PC-9 (cell line): Measurements from ENCODE around the gene C21orf91. TPM values are rescaled to one million over a fixed set of nuclear protein-coding genes. Genes with fewer than 3 reads are reported as not detected.

ENCODE experiments used
- Bru-seq: library from RNA; stranded (reverse); fragments of 400-500 nt; gene quantifications from one replicate; lab custom pipeline; 2021; lab: Mats Ljungman, UMichigan
- BruChase-seq, 2 experiments: library from RNA; stranded (reverse); fragments of 400-500 nt; gene quantifications; one replicate each; lab custom pipeline; 2021; lab: Mats Ljungman, UMichigan
- BruUV-seq: library from RNA; stranded (reverse); fragments of 400-500 nt; replicated peaks from 2 replicates; lab custom pipeline; 2021; lab: Mats Ljungman, UMichigan
- CTCF ChIA-PET: fragments of 300-600 bp; sonication (Branson Sonifier 250); formaldehyde crosslinking; loops from one replicate; lab custom pipeline; 2022; ENCODE audit warnings: antibody characterized with exemption; lab: Charles Lee
- POLR2A ChIA-PET: fragments of 300-600 bp; sonication (Branson Sonifier 250); formaldehyde crosslinking; loops from one replicate; lab custom pipeline; 2022; ENCODE audit warnings: antibody characterized with exemption; ENCODE audit not compliant: unreplicated experiment; lab: Charles Lee
- DNase-seq, 2 experiments: peaks; one replicate each; pipeline versions ENCODE4 v3.0.0 to v3.0.0-alpha.2; 2015 to 2022; ENCODE audit warnings: mixed read lengths in 1 of 2
- H2AFZ ChIP-seq: fragments of 200-600 bp; sonication (generic); 2 replicates; pipeline ENCODE4 v1.8.1; 2017; ENCODE audit warnings: antibody characterized with exemption
- H3F3A ChIP-seq: fragments of 200-600 bp; sonication (generic); 2 replicates; pipeline ENCODE4 v1.8.1; 2017; ENCODE audit warnings: antibody characterized with exemption, mild to moderate bottlenecking, low read depth; ENCODE audit not compliant: insufficient read depth
- H3K27ac ChIP-seq: fragments of 200-600 bp; sonication (generic); 2 replicates; pipeline ENCODE4 v1.6.1; 2016; ENCODE audit warnings: mixed run types
- H3K27me3 ChIP-seq: fragments of 200-600 bp; sonication (generic); 2 replicates; pipeline ENCODE4 v1.6.1; 2016; ENCODE audit warnings: low read depth, mixed run types; ENCODE audit not compliant: insufficient read depth
- H3K36me3 ChIP-seq: fragments of 200-600 bp; sonication (generic); 2 replicates; pipeline ENCODE4 v1.6.1; 2016; ENCODE audit warnings: low read depth, mixed run types
- H3K4me1 ChIP-seq: fragments of 200-600 bp; sonication (generic); replicated peaks from 2 replicates; pipeline ENCODE4 v1.6.1; 2016; ENCODE audit warnings: mixed run types; ENCODE audit not compliant: insufficient read depth
- H3K4me2 ChIP-seq: fragments of 200-600 bp; sonication (generic); 2 replicates; pipeline ENCODE4 v1.6.1; 2017; ENCODE audit warnings: mixed run types
- H3K4me3 ChIP-seq: fragments of 200-600 bp; sonication (generic); 2 replicates; pipeline ENCODE4 v1.6.1; 2016; ENCODE audit warnings: mixed run types
- H3K79me2 ChIP-seq: fragments of 200-600 bp; sonication (generic); 2 replicates; pipeline ENCODE4 v1.6.1; 2017; ENCODE audit warnings: low read depth, mixed run types
- H3K9me2 ChIP-seq: fragments of 200-600 bp; sonication (generic); 2 replicates; pipeline ENCODE4 v1.8.1; 2017; ENCODE audit warnings: mild to moderate bottlenecking; ENCODE audit not compliant: insufficient read depth
- H3K9me3 ChIP-seq: fragments of 200-600 bp; sonication (generic); 2 replicates; pipeline ENCODE4 v1.8.1; 2016; ENCODE audit warnings: low read depth; ENCODE audit not compliant: insufficient read depth
- H4K20me1 ChIP-seq: fragments of 200-600 bp; sonication (generic); 2 replicates; pipeline ENCODE4 v1.8.1; 2017; ENCODE audit not compliant: insufficient read depth
- EZH2 ChIP-seq: fragments of 200-600 bp; sonication (generic); IDR thresholded peaks from 2 replicates; pipeline ENCODE4 v1.8.0; 2017; ENCODE audit warnings: antibody characterized with exemption, low read depth
- intact Hi-C: fragments of 100-400 bp; cut with micrococcal nuclease; formaldehyde crosslinking; loops from one replicate; pipeline ENCODE4 v1.10.0; 2022; ENCODE audit not compliant: unreplicated experiment
- long read RNA-seq: library from polyadenylated mRNA; stranded (forward); transcript quantifications from one replicate; pipeline ENCODE4 v2.0.0, GENCODE V29; 2022
- total RNA-seq: library from RNA; stranded (reverse); gene quantifications from 2 replicates; pipeline ENCODE4 v1.2.3, GENCODE V29; 2021
- TF ChIP-seq, protein P1 (sequence below): fragments of 200-600 bp; sonication (generic); conservative IDR thresholded peaks from 2 replicates; pipeline ENCODE4 v1.6.1; 2017; ENCODE audit warnings: mixed run types, antibody characterized with exemption, mild to moderate bottlenecking, moderate library complexity

C21orf91 gene
- total RNA-seq (14.5 and 15.5 TPM in 2 replicates), Bru-seq, nascent RNA (percentile 80 among the genes with signal in this experiment), BruChase-seq, experiment 1, labeled RNA remaining after a 2-hour chase (percentile 82 among the genes with signal in this experiment), BruChase-seq, experiment 2, labeled RNA remaining after a 6-hour chase (percentile 67 among the genes with signal in this experiment)
- long read RNA-seq, full-length matches to known transcripts: 8 of 10 reads
- long read RNA-seq, partial matches to known transcripts: 1 of 10 reads
- long read RNA-seq, other reads (novel, unspliced or antisense): 1 of 10 reads

DNA sequence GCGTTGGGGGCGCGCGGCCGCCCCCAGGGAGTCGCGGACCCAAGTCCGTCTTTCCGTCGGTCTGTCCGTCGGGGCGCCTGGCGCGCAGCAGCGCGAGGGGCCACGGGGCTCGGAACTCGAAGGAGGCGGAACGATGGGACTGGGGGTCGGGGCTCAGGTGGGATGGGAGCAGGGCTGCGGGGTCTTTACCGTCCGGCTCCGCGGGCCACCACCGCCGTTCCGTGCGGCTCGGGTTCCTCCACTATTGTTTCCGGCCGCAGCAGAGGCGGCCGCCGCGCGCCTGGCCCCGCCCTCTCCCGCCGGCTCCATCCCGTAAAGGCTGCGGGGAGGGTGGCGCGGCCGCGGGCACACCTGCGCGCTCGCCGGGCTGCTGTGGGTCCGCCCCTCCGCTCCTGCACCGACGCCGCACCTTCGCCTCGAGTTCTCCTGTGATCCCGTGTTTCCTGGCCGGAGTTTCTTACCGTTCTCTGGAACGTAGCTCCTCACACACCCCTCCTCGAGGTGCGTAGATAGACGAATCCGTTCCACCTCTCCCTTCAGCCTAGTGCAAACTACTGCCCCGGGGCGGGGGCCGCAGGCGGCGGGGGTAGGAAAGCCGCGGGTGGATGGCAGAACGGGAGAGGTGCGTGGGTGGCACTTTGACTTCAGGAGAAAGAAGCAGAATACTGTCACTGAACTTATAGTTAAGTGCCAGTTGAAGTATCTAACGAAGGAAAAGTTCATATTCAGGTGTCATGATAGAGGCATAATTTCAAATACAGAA lies at the start of gene C21orf91:
TSS of gene C21orf91 (minus strand) at position 243 of the 763 bp plus-strand sequence. CDS start 1,038 bp downstream, outside the sequence.
- no peaks in the 10 kb centered on the region for H3K36me3 ChIP-seq
- H3K4me2 ChIP-seq: peak within 1 kb of the TSS; percentile 91
- H3K4me3 ChIP-seq: peak within 1 kb of the TSS; percentile 85
- CTCF ChIA-PET: interaction anchor here (0.6 kb wide), 1 partner anchor 105 kb away, joined by 3 read pairs; no protein-coding TSS in a partner anchor
- no peaks in the 10 kb centered on the region for H3K9me3 ChIP-seq
- H2AFZ ChIP-seq: peak within 1 kb of the TSS; percentile 87
- TF ChIP-seq, protein P1, sequence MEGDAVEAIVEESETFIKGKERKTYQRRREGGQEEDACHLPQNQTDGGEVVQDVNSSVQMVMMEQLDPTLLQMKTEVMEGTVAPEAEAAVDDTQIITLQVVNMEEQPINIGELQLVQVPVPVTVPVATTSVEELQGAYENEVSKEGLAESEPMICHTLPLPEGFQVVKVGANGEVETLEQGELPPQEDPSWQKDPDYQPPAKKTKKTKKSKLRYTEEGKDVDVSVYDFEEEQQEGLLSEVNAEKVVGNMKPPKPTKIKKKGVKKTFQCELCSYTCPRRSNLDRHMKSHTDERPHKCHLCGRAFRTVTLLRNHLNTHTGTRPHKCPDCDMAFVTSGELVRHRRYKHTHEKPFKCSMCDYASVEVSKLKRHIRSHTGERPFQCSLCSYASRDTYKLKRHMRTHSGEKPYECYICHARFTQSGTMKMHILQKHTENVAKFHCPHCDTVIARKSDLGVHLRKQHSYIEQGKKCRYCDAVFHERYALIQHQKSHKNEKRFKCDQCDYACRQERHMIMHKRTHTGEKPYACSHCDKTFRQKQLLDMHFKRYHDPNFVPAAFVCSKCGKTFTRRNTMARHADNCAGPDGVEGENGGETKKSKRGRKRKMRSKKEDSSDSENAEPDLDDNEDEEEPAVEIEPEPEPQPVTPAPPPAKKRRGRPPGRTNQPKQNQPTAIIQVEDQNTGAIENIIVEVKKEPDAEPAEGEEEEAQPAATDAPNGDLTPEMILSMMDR: no peak
- TF ChIP-seq EZH2: no peak
- peak within 1 kb of the TSS; percentile 91 for H3K27ac ChIP-seq
- peaks cover 23% of the 10 kb centered on the region for H3K4me1 ChIP-seq
- no TSS peak for BruUV-seq
- H4K20me1 ChIP-seq: no peaks in the 10 kb centered on the region
- no peaks in the 10 kb centered on the region for H3K9me2 ChIP-seq
- intact Hi-C loops: loop anchor here (1.0 to 5.0 kb wide), 3 partner anchors 83 to 140 kb away; no protein-coding TSS in a partner anchor
- H3K79me2 ChIP-seq: peaks cover 13% of the 10 kb centered on the region; the same call in 1 of the 2 replicates
- H3K27me3 ChIP-seq: no peaks in the 10 kb centered on the region
- H3F3A ChIP-seq: no peaks in the 10 kb centered on the region; the same call in 1 of the 2 replicates
- POLR2A ChIA-PET: interaction anchor here (0.8 to 0.9 kb wide), 2 partner anchors 130 to 296 kb away, joined by 3 to 10 read pairs; no protein-coding TSS in a partner anchor
- DNase-seq: peak; percentile 55 to 86

DNA sequence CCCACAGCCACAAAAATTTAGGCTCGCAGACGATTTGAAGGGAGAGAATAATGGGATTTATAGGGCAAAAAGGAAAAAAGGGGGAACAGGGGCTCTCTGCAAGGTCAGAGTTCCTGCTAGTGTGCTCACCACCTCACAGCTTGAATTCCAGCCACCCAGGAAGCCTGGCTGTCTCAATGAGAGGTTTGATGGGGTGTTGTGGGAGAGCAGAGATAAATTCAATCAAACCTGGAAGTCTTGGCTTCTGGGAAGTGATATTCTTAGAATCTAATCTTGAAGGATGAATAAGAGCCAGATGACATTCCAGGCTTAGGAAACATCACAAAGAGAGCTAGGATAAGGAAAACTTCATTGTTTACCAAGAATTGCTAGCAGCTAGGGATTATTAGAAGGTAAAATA lies 47.4 kb upstream of the C21orf91 start:
- H3K9me3 ChIP-seq: no peaks in the 10 kb centered on the region
- no peak for TF ChIP-seq EZH2
- TF ChIP-seq, protein P1: no peak
- BruUV-seq: no TSS peak
- no peak for DNase-seq
- no peaks in the 10 kb centered on the region for H3K9me2 ChIP-seq
- POLR2A ChIA-PET: no interaction called here
- H3K4me1 ChIP-seq: no peaks in the 10 kb centered on the region
- H3K36me3 ChIP-seq: no peaks in the 10 kb centered on the region
- H3K4me2 ChIP-seq: no peak overlapping the region
- H3F3A ChIP-seq: no peaks in the 10 kb centered on the region
- H4K20me1 ChIP-seq: no peaks in the 10 kb centered on the region
- no peaks in the 10 kb centered on the region for H3K79me2 ChIP-seq
- no peak overlapping the region for H3K27ac ChIP-seq
- no peak overlapping the region for H2AFZ ChIP-seq
- H3K27me3 ChIP-seq: no peaks in the 10 kb centered on the region
- H3K4me3 ChIP-seq: no peak overlapping the region
- intact Hi-C loops: no loop called here
- CTCF ChIA-PET: interaction anchor here (0.6 kb wide), 1 partner anchor 135 kb away, joined by 4 read pairs; no protein-coding TSS in a partner anchor

GRCh38 chr21:17859661-17860060 lies 40.5 kb upstream of the C21orf91 start:
- H3K9me2 ChIP-seq: no peaks in the 10 kb centered on the region
- H3K36me3 ChIP-seq: no peaks in the 10 kb centered on the region
- no peak overlapping the region for H2AFZ ChIP-seq
- no peak overlapping the region for H3K4me3 ChIP-seq
- no peaks in the 10 kb centered on the region for H3K9me3 ChIP-seq
- ChIA-PET CTCF (no interaction called here), POLR2A (no interaction called here)
- H3K4me2 ChIP-seq: no peak overlapping the region
- H3K4me1 ChIP-seq: no peaks in the 10 kb centered on the region
- no peaks in the 10 kb centered on the region for H3K27me3 ChIP-seq
- no peak overlapping the region for H3K27ac ChIP-seq
- no peaks in the 10 kb centered on the region for H3K79me2 ChIP-seq
- H3F3A ChIP-seq: no peaks in the 10 kb centered on the region
- no TSS peak for BruUV-seq
- no peaks in the 10 kb centered on the region for H4K20me1 ChIP-seq
- TF ChIP-seq, protein P1: no peak
- no peak for DNase-seq
- intact Hi-C loops: no loop called here
